OCI-LY7 (cell line): ENCODE data around the gene SLC6A19. TPM values are rescaled to one million over a fixed set of nuclear protein-coding genes. Genes with fewer than 3 reads are reported as not detected.

ENCODE experiments used
- BruUV-seq: library from RNA; stranded (reverse); fragments of 400-500 nt; replicated peaks from 2 replicates; lab custom pipeline; 2021; lab: Mats Ljungman, UMichigan
- CTCF ChIA-PET: fragments of 300-600 bp; sonication (Branson Sonifier 250); formaldehyde crosslinking; loops from one replicate; lab custom pipeline; 2022; ENCODE audit warnings: antibody characterized with exemption; ENCODE audit not compliant: unreplicated experiment; lab: Charles Lee
- POLR2A ChIA-PET: fragments of 300-600 bp; sonication (Branson Sonifier 250); formaldehyde crosslinking; loops from one replicate; lab custom pipeline; 2022; ENCODE audit warnings: antibody characterized with exemption; lab: Charles Lee
- DNase-seq: peaks from one replicate; pipeline ENCODE4 v3.0.0-alpha.2; 2015; ENCODE audit warnings: low spot score
- H2AFZ ChIP-seq: fragments of 200-600 bp; sonication (generic), shearing (Covaris generic); 2 replicates; pipeline ENCODE4 v1.6.1; 2014; ENCODE audit warnings: mild to moderate bottlenecking, antibody characterized with exemption, low read length, moderate library complexity
- H3K27ac ChIP-seq: fragments of 200-600 bp; sonication (generic); 2 replicates; pipeline ENCODE4 v1.5.1; 2014; ENCODE audit warnings: mixed run types, low read depth, mild to moderate bottlenecking, moderate library complexity, low read length, inconsistent platforms; ENCODE audit not compliant: poor library complexity, severe bottlenecking
- H3K36me3 ChIP-seq: fragments of 200-600 bp; sonication (generic); 2 replicates; pipeline ENCODE4 v1.6.1; 2014; ENCODE audit warnings: mild to moderate bottlenecking, antibody characterized with exemption, low read length, moderate library complexity, mixed read lengths; ENCODE audit not compliant: insufficient read depth
- H3K4me1 ChIP-seq: fragments of 200-600 bp; sonication (generic); 2 replicates; pipeline ENCODE4 v1.5.1; 2014; ENCODE audit warnings: mild to moderate bottlenecking, low read length; ENCODE audit not compliant: insufficient read depth, poor library complexity, severe bottlenecking
- H3K4me2 ChIP-seq: fragments of 200-600 bp; sonication (generic); 2 replicates; pipeline ENCODE4 v1.6.1; 2014; ENCODE audit warnings: mild to moderate bottlenecking, low read length
- H3K4me3 ChIP-seq: fragments of 200-600 bp; sonication (generic); 2 replicates; pipeline ENCODE4 v1.5.1; 2014; ENCODE audit warnings: mild to moderate bottlenecking, low read depth, low read length; ENCODE audit not compliant: poor library complexity, severe bottlenecking
- H3K79me2 ChIP-seq: fragments of 200-600 bp; sonication (generic); 2 replicates; pipeline ENCODE4 v1.6.1; 2016; ENCODE audit warnings: low read depth, mild to moderate bottlenecking, low read length, moderate library complexity, mixed read lengths; ENCODE audit not compliant: insufficient read depth
- H3K9me2 ChIP-seq: fragments of 200-600 bp; sonication (generic); 2 replicates; pipeline ENCODE4 v1.6.1; 2016; ENCODE audit warnings: mild to moderate bottlenecking, low read length, mixed read lengths; ENCODE audit not compliant: insufficient read depth
- H3K9me3 ChIP-seq: fragments of 200-600 bp; sonication (generic); 2 replicates; pipeline ENCODE4 v1.6.1; 2014; ENCODE audit warnings: mild to moderate bottlenecking, mixed run types, low read length, mixed read lengths
- H4K20me1 ChIP-seq: fragments of 200-600 bp; sonication (generic); 2 replicates; pipeline ENCODE4 v1.6.1; 2014; ENCODE audit warnings: mild to moderate bottlenecking, antibody characterized with exemption, low read length, moderate library complexity, mixed read lengths; ENCODE audit not compliant: insufficient read depth
- CTCF ChIP-seq: fragments of 200-600 bp; sonication (generic); conservative IDR thresholded peaks from 2 replicates; pipeline ENCODE4 v1.5.1; 2014; ENCODE audit warnings: mild to moderate bottlenecking, antibody characterized with exemption, low read length, moderate library complexity, mixed read lengths
- EZH2phosphoT487 ChIP-seq: fragments of 200-600 bp; sonication (generic); IDR thresholded peaks from 2 replicates; pipeline ENCODE4 v1.6.1; 2018; ENCODE audit warnings: low read depth, borderline replicate concordance, mild to moderate bottlenecking, mixed run types, antibody characterized with exemption, low read length, moderate library complexity, mixed read lengths
- intact Hi-C: fragments of 100-400 bp; cut with micrococcal nuclease; formaldehyde crosslinking; loops from one replicate; pipeline ENCODE4 v1.10.0; 2022; ENCODE audit not compliant: unreplicated experiment
- total RNA-seq, 2 experiments: library from RNA; depleted of rRNA in 1 of 2; stranded (reverse); fragments of >200 nt in 1 of 2; shearing (Covaris generic) in 1 of 2; gene quantifications; 2 replicates each; pipeline ENCODE4 v1.2.3, GENCODE V29; 2014 to 2022

The SLC6A19 gene
- total RNA-seq, 2 experiments from 2014 or later: not detected

DNA sequence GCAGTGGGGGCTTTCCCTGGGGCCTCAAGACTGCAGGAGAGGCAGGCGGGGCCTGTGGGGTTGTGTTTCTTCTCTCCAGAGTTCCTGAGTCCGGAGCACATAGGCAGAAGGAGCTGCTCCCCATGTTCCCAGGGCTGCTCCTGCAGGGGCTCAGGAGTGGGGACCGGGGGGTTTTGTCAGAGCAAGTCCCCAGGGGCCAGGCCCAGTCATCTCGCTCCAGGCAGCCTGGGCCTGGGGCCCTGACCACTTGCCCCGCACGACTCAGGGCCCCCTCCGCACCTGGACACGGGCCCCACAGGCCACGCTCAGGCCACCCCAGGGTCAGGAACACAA lies 22.0 kb upstream of the SLC6A19 start:
- intact Hi-C loops: no loop called here
- DNase-seq: no peak
- no peak for TF ChIP-seq EZH2phosphoT487
- no peak for TF ChIP-seq CTCF
- no peaks in the 10 kb centered on the region for H4K20me1 ChIP-seq
- no peak overlapping the region for H3K4me3 ChIP-seq
- no peak overlapping the region for H3K27ac ChIP-seq
- no peaks in the 10 kb centered on the region for H3K79me2 ChIP-seq
- no peak overlapping the region for H2AFZ ChIP-seq
- H3K4me1 ChIP-seq: no peaks in the 10 kb centered on the region
- no peaks in the 10 kb centered on the region for H3K9me2 ChIP-seq
- H3K36me3 ChIP-seq: no peaks in the 10 kb centered on the region
- no TSS peak for BruUV-seq
- ChIA-PET CTCF (no interaction called here), POLR2A (no interaction called here)
- H3K9me3 ChIP-seq: no peaks in the 10 kb centered on the region
- no peak overlapping the region for H3K4me2 ChIP-seq

GRCh38 chr5:1180096-1180495 lies 21.3 kb upstream of the SLC6A19 start:
- Histone ChIP-seq H3K79me2 (no peaks in the 10 kb centered on the region), H3K4me1 (no peaks in the 10 kb centered on the region), H3K4me3 (no peak overlapping the region), H3K36me3 (no peaks in the 10 kb centered on the region), H2AFZ (no peak overlapping the region), H3K27ac (no peak overlapping the region), H4K20me1 (no peaks in the 10 kb centered on the region), H3K4me2 (no peak overlapping the region), H3K9me3 (no peaks in the 10 kb centered on the region), H3K9me2 (no peaks in the 10 kb centered on the region)
- no peak for DNase-seq
- ChIA-PET POLR2A (no interaction called here), CTCF (no interaction called here)
- intact Hi-C loops: no loop called here
- no peak for TF ChIP-seq CTCF
- TF ChIP-seq EZH2phosphoT487: no peak
- no TSS peak for BruUV-seq

- no peak for TF ChIP-seq EZH2phosphoT487
- no peak for TF ChIP-seq CTCF
- Histone ChIP-seq H3K4me2 (no peak overlapping the region), H2AFZ (no peak overlapping the region), H3K36me3 (no peaks in the 10 kb centered on the region), H3K9me3 (no peaks in the 10 kb centered on the region), H3K9me2 (no peaks in the 10 kb centered on the region), H3K4me3 (no peak overlapping the region), H3K27ac (no peak overlapping the region), H4K20me1 (no peaks in the 10 kb centered on the region), H3K4me1 (no peaks in the 10 kb centered on the region), H3K79me2 (no peaks in the 10 kb centered on the region)
- no TSS peak for BruUV-seq
- ChIA-PET POLR2A (no interaction called here), CTCF (no interaction called here)
- DNase-seq: no peak
- intact Hi-C loops: no loop called here
These were observed 20.5 kb upstream of the SLC6A19 start for GRCh38 chr5:1180841-1181271.
